Breast epithelium (tissue), 4 donors: ENCODE measurements around the gene NIT2. TPM values are rescaled to one million over a fixed set of nuclear protein-coding genes. Genes with fewer than 3 reads are reported as not detected.
A peak's percentile ranks its signal among the peaks of the same experiment; 100 is the strongest.

Source experiments
- DNase-seq, 2 donors: peaks; one replicate each; pipeline ENCODE4 v3.0.0-alpha.2; 2019; ENCODE audit warnings: low spot score in 2 of 2
- H3K27ac ChIP-seq, 2 donors: fragments of 200-600 bp; sonication (generic) in 1 of 2; one replicate each; pipeline ENCODE4 v1.5.1; 2016 to 2019; ENCODE audit warnings: mild to moderate bottlenecking in 1 of 2
- H3K27me3 ChIP-seq, 2 donors: fragments of 200-600 bp; sonication (generic) in 1 of 2; one replicate each; pipeline versions ENCODE4 v1.5.1 to v1.6.0; 2017 to 2019; ENCODE audit warnings: control low read depth in 1 of 2, mild to moderate bottlenecking in 1 of 2
- H3K36me3 ChIP-seq: fragments of 200-600 bp; one replicate; pipeline ENCODE4 v1.5.1; 2019
- H3K4me1 ChIP-seq, 2 donors: fragments of 200-600 bp; sonication (generic); one replicate each; pipeline ENCODE4 v1.5.1; 2016 to 2019; ENCODE audit warnings: control low read depth in 1 of 2
- H3K4me3 ChIP-seq, 3 donors: fragments of 200-600 bp; sonication (generic); 1 replicate in 2 of 3; 2 replicates in 1 of 3; pipeline ENCODE4 v1.5.1; 2016 to 2019; ENCODE audit warnings: mild to moderate bottlenecking in 3 of 3, moderate library complexity in 2 of 3
- H3K9me3 ChIP-seq, 2 donors: fragments of 200-600 bp; sonication (generic) in 1 of 2; one replicate each; pipeline ENCODE4 v1.5.1; 2016 to 2019; ENCODE audit warnings: control low read depth in 1 of 2
- CTCF ChIP-seq, 3 donors: fragments of 450-650 bp; IDR thresholded peaks; one replicate each; pipeline ENCODE4 v1.5.1; 2016 to 2017; ENCODE audit warnings: antibody characterized with exemption in 3 of 3, mild to moderate bottlenecking in 3 of 3, moderate library complexity in 3 of 3
- POLR2A ChIP-seq: fragments of 450-650 bp; IDR thresholded peaks from one replicate; pipeline ENCODE4 v1.6.1; 2016; ENCODE audit warnings: antibody characterized with exemption, mild to moderate bottlenecking, moderate library complexity
- POLR2AphosphoS5 ChIP-seq, 3 donors: sonication (generic); formaldehyde crosslinking; IDR thresholded peaks; one replicate each; pipeline ENCODE4 v1.6.1; 2017; ENCODE audit warnings: antibody characterized with exemption in 3 of 3
- intact Hi-C: fragments of 100-400 bp; cut with DNase I; formaldehyde crosslinking; loops from one replicate; pipeline ENCODE4 v1.15.1; 2023; ENCODE audit warnings: low total_unique reads
- total RNA-seq, 3 donors: library from RNA; depleted of rRNA; stranded (reverse); fragments of >200 nt; gene quantifications; one replicate each; pipeline ENCODE4 v1.1.0, GENCODE V29; 2016

NIT2 gene
- total RNA-seq, 3 donors from 2014 or later = 42.1 to 66.9 (median 43.3) TPM

DNA sequence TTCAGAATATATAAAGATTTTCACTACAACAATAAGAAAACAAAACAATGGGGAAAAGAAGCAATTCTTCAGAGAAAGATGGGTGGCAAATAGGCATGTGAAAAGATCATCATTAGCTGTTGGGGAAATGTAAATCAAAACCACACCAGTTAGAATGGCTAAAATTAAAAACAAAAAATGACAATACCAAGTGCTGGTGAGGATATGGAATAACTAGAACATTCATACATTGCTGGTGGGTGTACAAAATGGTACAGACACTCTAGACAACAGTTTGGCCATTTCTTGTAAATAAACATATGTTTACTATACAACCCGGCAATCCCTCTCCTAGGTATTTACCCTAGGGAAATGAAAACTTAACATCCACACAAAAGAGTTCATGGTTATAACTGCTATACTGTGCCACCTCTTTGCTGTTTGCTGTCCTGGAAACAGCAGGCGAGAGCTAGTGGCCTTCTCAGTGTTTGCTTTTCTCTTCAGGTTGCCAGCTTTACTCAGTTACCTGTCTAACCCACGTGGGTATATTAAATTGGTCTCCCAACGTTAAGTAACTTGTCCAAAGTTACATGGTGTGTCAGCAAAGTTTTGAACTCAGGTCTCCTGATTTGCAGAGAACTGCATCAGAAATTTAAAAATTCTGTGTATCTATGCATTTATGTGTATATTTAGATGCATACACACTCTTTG, 4.6 kb upstream of the NIT2 start:
- no peak for DNase-seq
- H3K27me3 ChIP-seq = no peaks in the 10 kb centered on the region
- TF ChIP-seq POLR2AphosphoS5 (IDR thresholded peaks at IDR 0.05) (no peak), CTCF (IDR thresholded peaks at IDR 0.05) (no peak)
- no peaks in the 10 kb centered on the region for H3K4me1 ChIP-seq
- intact Hi-C loops = no loop called here
- H3K27ac ChIP-seq = no peak overlapping the region
- no peak overlapping the region for H3K4me3 ChIP-seq
- peaks cover 2% of the 10 kb centered on the region for H3K36me3 ChIP-seq
- H3K9me3 ChIP-seq = no peaks in the 10 kb centered on the region

DNA sequence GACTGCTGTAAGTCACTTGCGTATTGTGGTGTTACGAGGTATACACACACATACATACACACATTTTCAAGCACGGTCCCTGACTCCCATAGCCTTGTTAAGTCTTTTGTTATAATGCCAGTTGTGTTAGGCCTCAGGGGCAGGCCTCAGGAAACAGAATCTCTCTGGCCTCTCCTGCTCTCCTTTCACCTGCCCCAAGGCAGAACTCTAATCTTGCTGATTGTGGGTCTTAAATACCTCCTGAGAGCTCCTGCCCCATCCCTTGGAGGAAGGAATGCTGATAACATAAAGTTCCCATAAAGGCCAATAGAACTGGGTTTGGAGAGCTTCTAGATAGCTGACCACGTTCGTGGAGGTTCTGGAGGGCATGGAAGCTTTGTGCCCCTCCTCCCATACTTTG, 3.9 kb upstream of the NIT2 start:
- Histone ChIP-seq H3K4me1 (peaks cover 0 to 1% of the 10 kb centered on the region in 2 donors), H3K27me3 (no peaks in the 10 kb centered on the region), H3K27ac (no peak overlapping the region), H3K36me3 (no peaks in the 10 kb centered on the region), H3K4me3 (no peak overlapping the region), H3K9me3 (no peaks in the 10 kb centered on the region)
- intact Hi-C loops = no loop called here
- TF ChIP-seq CTCF (IDR thresholded peaks at IDR 0.05) = no peak
- TF ChIP-seq POLR2AphosphoS5 (IDR thresholded peaks at IDR 0.05) = no peak
- no peak for TF ChIP-seq POLR2A
- no peak for DNase-seq

- TF ChIP-seq CTCF (IDR thresholded peaks at IDR 0.05) (no peak), POLR2A (no peak), POLR2AphosphoS5 (IDR thresholded peaks at IDR 0.05) (no peak)
- no peak overlapping the region for H3K27ac ChIP-seq
- no peaks in the 10 kb centered on the region for H3K36me3 ChIP-seq
- no peak for DNase-seq
- no peaks in the 10 kb centered on the region for H3K9me3 ChIP-seq
- H3K4me1 ChIP-seq = peaks cover 0 to 4% of the 10 kb centered on the region in 2 donors
- H3K27me3 ChIP-seq = no peaks in the 10 kb centered on the region
- intact Hi-C loops = no loop called here
- no peak overlapping the region for H3K4me3 ChIP-seq
Measured at GRCh38 chr3:100331660-100332059, 2.9 kb upstream of the NIT2 start.

- Histone ChIP-seq H3K4me1 (peaks cover 0 to 4% of the 10 kb centered on the region in 2 donors), H3K27me3 (no peaks in the 10 kb centered on the region), H3K27ac (no peak overlapping the region), H3K4me3 (no peak overlapping the region), H3K9me3 (no peaks in the 10 kb centered on the region), H3K36me3 (no peaks in the 10 kb centered on the region)
- intact Hi-C loops = no loop called here
- TF ChIP-seq CTCF (IDR thresholded peaks at IDR 0.05) (no peak), POLR2A (no peak), POLR2AphosphoS5 (IDR thresholded peaks at IDR 0.05) (no peak)
- DNase-seq = no peak
Measured at GRCh38 chr3:100333051-100333450, 1.5 kb upstream of the NIT2 start.

DNA sequence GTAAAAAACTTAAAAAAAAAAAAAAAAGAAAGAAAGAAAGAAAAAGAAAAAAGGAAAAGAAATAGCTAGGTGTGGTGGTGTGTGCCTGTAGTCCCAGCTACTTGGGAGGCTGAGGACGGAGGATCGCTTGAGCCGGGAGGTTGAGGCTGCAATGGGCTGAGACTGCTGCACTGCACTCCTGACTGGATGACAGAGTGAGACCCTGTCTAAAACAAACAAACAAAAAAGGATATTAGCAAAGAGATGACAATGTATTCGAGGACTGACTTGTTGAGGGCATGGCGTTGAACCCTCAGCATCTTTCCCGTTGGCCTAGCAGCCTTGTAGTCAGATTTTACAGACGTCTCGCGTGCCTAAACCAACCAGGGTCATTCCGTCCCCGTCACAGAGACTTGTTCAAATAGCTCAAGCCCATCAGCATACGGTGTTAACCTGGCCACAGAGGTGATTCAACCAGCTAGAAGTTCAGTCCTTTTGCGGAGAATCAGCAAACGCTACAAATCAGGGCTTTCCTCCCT, 528 bp upstream of the NIT2 start:
- intact Hi-C loops = no loop called here
- Histone ChIP-seq H3K27ac (peak overlapping the region; percentile 87 to 93), H3K4me3 (peak overlapping the region; percentile 57 to 85 (median 80)), H3K36me3 (no peaks in the 10 kb centered on the region), H3K27me3 (no peaks in the 10 kb centered on the region), H3K4me1 (peaks cover 0 to 4% of the 10 kb centered on the region in 2 donors), H3K9me3 (no peaks in the 10 kb centered on the region)
- no peak for TF ChIP-seq CTCF (IDR thresholded peaks at IDR 0.05)
- peak in 1 of 3 donors; percentile 41 for TF ChIP-seq POLR2AphosphoS5 (IDR thresholded peaks at IDR 0.05)
- TF ChIP-seq POLR2A = no peak
- DNase-seq = no peak
